Stimulated activated naive B cell treated with anti-CD40 and anti-IgM and Interleukin-4, amounts not matched to agents 10 μg/mL and 1 μg/mL and 100 μg/mL, for 72 hours (primary cell): ENCODE results near the gene KEAP1.

Experiments
- ATAC-seq, 2 donors: fragments of 150-1000 bp; cut with Tn5 transposase; replicated peaks; 2 replicates each; pipeline ENCODE4 v1.10.0; 2021; ENCODE audit warnings: moderate library complexity in 1 of 2
- DNase-seq: peaks from one replicate; pipeline ENCODE4 v3.0.0; 2021
- H3K27ac Mint-ChIP-seq: one replicate; pipeline ENCODE4 v1.8.0; 2022; ENCODE audit warnings: mild to moderate bottlenecking, mixed read lengths
- H3K27me3 Mint-ChIP-seq, 2 donors: one replicate each; pipeline ENCODE4 v1.8.0; 2022; ENCODE audit warnings: mixed read lengths in 2 of 2
- H3K36me3 Mint-ChIP-seq, 2 donors: one replicate each; pipeline ENCODE4 v1.8.0; 2022; ENCODE audit warnings: mixed read lengths in 2 of 2, mild to moderate bottlenecking in 1 of 2
- H3K4me1 Mint-ChIP-seq, 2 donors: one replicate each; pipeline ENCODE4 v1.8.0; 2022; ENCODE audit warnings: mixed read lengths in 2 of 2, mild to moderate bottlenecking in 1 of 2
- H3K4me3 Mint-ChIP-seq, 2 donors: one replicate each; pipeline ENCODE4 v1.8.0; 2022; ENCODE audit warnings: mild to moderate bottlenecking in 2 of 2, mixed read lengths in 2 of 2, moderate library complexity in 1 of 2
- H3K9me3 Mint-ChIP-seq, 2 donors: one replicate each; pipeline ENCODE4 v1.8.0; 2022; ENCODE audit warnings: mixed read lengths in 2 of 2, mild to moderate bottlenecking in 1 of 2

Gene KEAP1

DNA sequence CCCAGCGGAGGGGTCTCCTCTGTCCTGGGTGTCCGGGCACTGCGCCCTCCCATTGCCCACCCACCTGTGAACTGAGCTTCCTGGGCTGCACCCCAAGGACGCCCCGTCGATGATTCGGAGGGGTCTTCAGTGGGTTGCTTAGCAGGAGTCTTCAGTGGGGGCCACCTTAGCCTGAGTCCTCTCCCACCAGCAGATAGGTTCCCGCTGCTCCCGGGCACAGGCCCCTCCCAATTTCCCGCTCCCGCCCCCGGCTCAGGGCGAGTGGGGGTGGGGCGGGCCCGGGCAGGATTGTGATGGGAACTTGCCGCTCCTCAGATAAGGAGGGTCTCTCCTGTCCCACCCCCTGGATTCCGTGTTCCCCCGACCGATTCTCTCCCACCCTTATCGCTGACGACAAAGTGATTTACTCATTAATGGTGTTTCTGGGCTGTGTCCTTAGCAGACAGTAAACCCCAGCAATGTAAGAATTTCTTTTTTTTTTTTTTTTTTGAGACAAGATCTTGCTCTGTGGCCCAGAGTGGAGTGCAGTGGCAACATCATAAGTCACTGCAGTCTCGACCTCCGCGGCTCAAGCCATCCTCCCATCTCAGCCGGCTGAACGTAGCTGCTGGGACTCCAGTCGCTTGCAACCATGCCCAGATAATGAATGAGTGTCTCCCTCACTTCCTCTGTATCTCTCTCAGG lies 14.7 kb upstream of the KEAP1 start:
- Mint-ChIP-seq H3K9me3 (no peaks in the 10 kb centered on the region), H3K27me3 (peaks cover 64 to 72% of the 10 kb centered on the region in 2 donors), H3K36me3 (no peaks in the 10 kb centered on the region), H3K4me1 (peaks cover 25 to 36% of the 10 kb centered on the region in 2 donors), H3K4me3 (peak overlapping the region; percentile 64 to 69), H3K27ac (peak overlapping the region; percentile 31)
- DNase-seq (no peak), ATAC-seq (peak; percentile 41 to 48)

DNA sequence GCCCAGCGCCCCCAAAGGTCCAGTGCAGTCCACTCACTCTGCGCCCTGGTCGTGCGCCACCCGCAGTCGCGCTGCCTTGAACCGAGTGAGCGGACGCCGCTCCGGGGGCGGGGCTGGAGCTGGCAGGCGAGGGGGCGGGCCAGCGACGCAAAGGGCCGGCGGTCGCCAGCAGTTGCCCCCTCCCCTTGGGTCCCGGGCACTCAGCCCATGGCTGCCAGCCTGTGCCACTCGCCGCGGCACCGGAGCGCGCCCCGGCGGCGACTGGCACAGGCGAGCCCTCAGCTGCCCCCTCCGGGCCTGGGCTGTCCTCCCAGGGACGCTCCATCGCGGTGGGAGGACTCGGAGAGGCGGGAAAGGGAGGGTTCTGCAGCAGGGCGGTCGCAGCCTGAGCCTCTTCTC lies 14.2 kb upstream of the KEAP1 start, which contains the start of gene S1PR5:
Gene S1PR5 (minus strand): TSS at position 87 of the 399 bp plus-strand sequence. CDS start 2,436 bp downstream, outside the sequence.
- peaks cover 25 to 36% of the 10 kb centered on the region in 2 donors for H3K4me1 Mint-ChIP-seq
- peak within 1 kb of the TSS; percentile 68 to 69 for H3K4me3 Mint-ChIP-seq
- DNase-seq, result no peak
- ATAC-seq, result peak in 1 of 2 donors; percentile 8
- H3K27ac Mint-ChIP-seq, result peak within 1 kb of the TSS; percentile 72
- H3K36me3 Mint-ChIP-seq, result no peaks in the 10 kb centered on the region
- H3K9me3 Mint-ChIP-seq, result no peaks in the 10 kb centered on the region
- H3K27me3 Mint-ChIP-seq, result peaks cover 66 to 75% of the 10 kb centered on the region in 2 donors

DNA sequence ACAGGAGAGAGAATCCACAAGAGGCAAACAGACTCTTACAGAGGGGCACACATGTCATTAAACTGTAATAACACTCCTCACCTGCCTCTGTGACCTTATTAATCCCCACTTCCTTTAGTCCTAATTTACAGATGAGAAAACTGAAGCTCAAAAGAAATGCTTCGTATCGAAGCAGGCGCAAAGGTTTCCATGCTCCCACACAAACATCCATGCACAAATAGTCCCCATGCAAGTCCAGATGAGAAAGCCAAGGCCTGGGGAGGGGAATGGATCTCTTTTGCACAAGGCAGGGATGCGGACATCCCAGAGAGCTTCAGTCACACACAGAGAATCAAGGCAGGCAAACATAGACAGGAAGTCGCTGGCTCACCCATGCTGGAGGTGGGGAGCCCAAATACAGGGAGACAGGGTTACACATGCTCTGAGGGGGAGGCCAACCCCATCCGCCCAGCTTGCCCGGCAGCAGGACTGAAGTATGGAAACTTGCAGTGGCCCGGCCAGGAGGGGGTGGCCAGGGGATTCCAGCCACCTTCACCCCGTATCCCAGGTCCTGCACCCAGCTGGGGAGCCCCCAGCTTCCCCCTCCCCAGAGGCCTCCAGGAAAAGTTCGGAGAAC lies 13.6 kb upstream of the KEAP1 start:
- no peaks in the 10 kb centered on the region for H3K9me3 Mint-ChIP-seq
- ATAC-seq, result no peak

DNA sequence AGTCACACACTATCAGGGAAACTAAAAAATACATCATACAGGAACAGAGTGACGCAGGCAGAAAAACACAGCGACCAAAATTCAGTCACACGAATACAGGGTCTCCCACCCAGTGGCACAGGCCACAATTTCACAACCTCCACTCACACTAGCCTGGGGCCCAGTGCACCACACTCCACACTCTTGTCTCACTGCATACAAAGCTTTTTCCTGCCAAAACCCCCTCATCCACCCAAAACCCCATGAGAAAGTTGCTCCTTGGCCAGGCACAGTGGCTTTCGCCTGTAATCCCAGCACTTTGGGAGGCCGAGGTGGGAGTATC lies 12.9 kb upstream of the KEAP1 start:
- ATAC-seq (no peak), DNase-seq (no peak)
- Mint-ChIP-seq H3K36me3 (no peaks in the 10 kb centered on the region), H3K9me3 (no peaks in the 10 kb centered on the region), H3K4me3 (no peak overlapping the region), H3K27me3 (peaks cover 65 to 71% of the 10 kb centered on the region in 2 donors), H3K27ac (no peak overlapping the region), H3K4me1 (peaks cover 25 to 36% of the 10 kb centered on the region in 2 donors)

More for the DNA sequence above, 13.6 kb upstream of the KEAP1 start:
- Mint-ChIP-seq H3K27me3 (peaks cover 66 to 71% of the 10 kb centered on the region in 2 donors), H3K27ac (peak overlapping the region; percentile 72), H3K4me1 (peaks cover 25 to 36% of the 10 kb centered on the region in 2 donors), H3K36me3 (no peaks in the 10 kb centered on the region), H3K4me3 (peak overlapping the region; percentile 23 to 68)
- no peak for DNase-seq

DNA sequence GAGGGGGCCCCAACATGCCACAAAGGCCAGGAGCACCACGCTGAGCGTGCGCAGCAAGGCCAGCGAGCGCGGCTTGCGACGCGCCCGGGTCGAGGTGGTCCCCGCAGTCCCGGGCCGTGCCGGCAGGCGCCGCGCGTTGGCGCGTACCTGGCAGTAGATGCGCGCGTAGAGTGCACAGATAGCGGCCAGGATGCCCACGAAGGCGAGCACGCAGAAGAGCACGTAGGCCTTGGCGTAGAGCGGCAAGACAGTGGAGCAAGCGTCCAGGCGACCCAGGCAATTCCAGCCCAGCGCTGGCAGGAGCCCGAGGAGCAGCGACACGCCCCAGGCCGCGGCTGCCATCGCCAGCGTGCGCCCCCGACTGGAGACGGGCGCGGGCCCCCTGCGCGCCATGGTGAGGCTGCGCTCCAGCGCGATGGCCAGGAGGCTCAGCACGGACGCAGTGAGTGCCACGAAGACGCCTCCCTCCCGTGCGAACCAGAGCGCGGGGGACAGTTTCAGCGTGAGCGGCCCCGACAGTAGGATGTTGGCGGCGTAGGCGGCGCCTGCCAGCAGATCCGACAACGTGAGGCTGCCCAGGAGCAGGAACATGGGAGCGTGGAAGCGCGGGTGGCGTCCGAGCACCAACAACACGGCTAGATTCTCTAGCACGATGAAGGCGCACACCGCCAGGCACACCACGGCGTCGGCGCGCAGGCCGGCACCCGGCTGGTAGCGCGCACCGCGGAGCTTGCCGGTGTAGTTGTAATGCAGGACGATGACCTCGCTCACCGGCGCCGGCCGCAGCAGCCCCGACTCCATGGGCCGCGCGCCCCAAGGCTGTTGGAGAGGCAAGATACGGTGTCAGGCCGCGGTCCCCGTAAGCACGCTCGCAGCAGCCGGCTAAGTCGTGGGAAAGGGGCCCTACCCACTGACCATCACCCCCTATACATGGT lies 11.3 kb upstream of the KEAP1 start:
- no peak for DNase-seq
- H3K27ac Mint-ChIP-seq, result no peak overlapping the region
- peaks cover 55 to 63% of the 10 kb centered on the region in 2 donors for H3K27me3 Mint-ChIP-seq
- H3K4me1 Mint-ChIP-seq, result peaks cover 24 to 41% of the 10 kb centered on the region in 2 donors
- no peaks in the 10 kb centered on the region for H3K36me3 Mint-ChIP-seq
- peak overlapping the region in 1 of 2 donors; percentile 2 for H3K4me3 Mint-ChIP-seq
- H3K9me3 Mint-ChIP-seq, result no peaks in the 10 kb centered on the region
- peak in 1 of 2 donors; percentile 29 for ATAC-seq

DNA sequence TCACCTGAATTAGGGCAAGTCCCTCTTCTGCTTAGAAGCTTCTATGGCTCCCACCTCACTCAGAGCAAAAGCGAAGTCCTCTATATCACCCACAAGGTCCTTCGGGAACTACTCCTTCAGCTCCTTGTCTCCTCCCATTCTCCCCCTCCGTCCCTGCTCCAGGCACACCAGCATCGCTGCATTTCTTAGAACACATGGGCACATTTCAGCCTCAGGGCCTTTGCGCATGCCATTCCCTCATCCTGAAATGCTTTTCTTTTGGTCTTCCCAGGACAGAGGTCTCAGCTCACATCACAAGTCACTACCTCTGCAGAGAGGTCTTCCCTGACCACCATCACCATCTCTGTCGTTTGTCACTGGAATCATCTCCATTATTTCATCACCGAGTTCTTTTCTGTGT lies 10.1 kb upstream of the KEAP1 start:
- no peak for ATAC-seq
- H3K4me1 Mint-ChIP-seq, result peaks cover 14 to 28% of the 10 kb centered on the region in 2 donors
- peaks cover 43 to 51% of the 10 kb centered on the region in 2 donors for H3K27me3 Mint-ChIP-seq
- H3K9me3 Mint-ChIP-seq, result no peaks in the 10 kb centered on the region
- H3K27ac Mint-ChIP-seq, result no peak overlapping the region
- H3K4me3 Mint-ChIP-seq, result no peak overlapping the region
- DNase-seq, result no peak
- no peaks in the 10 kb centered on the region for H3K36me3 Mint-ChIP-seq

DNA sequence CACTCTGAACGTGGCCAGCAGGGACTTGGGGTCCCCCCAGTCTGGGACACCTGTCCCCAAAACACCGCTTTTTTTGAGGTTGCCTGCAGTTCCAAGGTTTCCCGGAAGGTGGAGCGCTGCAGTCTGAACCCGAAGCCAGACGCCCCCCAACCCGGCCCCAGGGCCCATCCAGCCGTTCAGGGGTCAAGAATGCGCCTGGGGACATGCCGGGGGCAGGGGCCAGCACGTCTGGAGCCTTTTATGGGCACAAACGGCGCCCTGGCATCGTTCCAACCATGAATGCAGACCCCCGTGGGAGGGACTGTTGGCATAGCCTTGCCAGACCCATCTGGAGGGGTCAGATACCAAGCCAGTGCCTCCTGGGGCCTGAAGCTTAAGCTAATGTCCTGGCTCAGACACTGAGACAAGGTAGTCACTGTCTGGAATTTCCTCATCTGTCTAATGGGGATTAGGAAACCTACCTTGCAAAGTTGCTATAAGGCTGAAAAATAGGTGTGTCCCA lies 7.2 kb upstream of the KEAP1 start:
- no peaks in the 10 kb centered on the region for H3K36me3 Mint-ChIP-seq
- H3K4me3 Mint-ChIP-seq, result no peak overlapping the region
- DNase-seq, result peak; percentile 36
- peaks cover 24 to 29% of the 10 kb centered on the region in 2 donors for H3K27me3 Mint-ChIP-seq
- peaks cover 7 to 22% of the 10 kb centered on the region in 2 donors for H3K4me1 Mint-ChIP-seq
- H3K27ac Mint-ChIP-seq, result no peak overlapping the region
- no peak for ATAC-seq
- no peaks in the 10 kb centered on the region for H3K9me3 Mint-ChIP-seq

DNA sequence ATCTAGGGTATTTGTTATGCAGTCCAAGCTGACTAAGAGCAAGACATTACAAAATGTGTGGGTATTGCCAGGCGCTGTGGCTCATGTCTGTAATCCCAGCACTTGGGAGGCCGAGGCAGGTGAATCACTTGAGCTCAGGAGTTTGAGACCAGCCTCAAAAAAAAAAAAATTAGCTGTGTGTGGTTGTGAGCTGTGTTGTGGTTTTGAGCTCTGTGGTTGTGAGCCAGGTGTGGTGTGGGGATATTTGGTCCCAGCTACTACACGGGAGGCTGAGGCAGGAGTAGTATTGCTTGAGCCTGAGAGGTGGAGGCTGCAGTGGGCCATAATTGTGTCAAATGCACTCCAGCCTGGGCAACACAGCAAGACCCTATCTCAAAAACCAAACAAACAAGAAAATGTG lies 5.6 kb upstream of the KEAP1 start:
- H3K4me1 Mint-ChIP-seq, result peaks cover 4 to 18% of the 10 kb centered on the region in 2 donors
- no peaks in the 10 kb centered on the region for H3K9me3 Mint-ChIP-seq
- no peaks in the 10 kb centered on the region for H3K36me3 Mint-ChIP-seq
- no peak overlapping the region for H3K4me3 Mint-ChIP-seq
- peaks cover 10 to 14% of the 10 kb centered on the region in 2 donors for H3K27me3 Mint-ChIP-seq
- DNase-seq, result no peak
- no peak for ATAC-seq
- no peak overlapping the region for H3K27ac Mint-ChIP-seq

DNA sequence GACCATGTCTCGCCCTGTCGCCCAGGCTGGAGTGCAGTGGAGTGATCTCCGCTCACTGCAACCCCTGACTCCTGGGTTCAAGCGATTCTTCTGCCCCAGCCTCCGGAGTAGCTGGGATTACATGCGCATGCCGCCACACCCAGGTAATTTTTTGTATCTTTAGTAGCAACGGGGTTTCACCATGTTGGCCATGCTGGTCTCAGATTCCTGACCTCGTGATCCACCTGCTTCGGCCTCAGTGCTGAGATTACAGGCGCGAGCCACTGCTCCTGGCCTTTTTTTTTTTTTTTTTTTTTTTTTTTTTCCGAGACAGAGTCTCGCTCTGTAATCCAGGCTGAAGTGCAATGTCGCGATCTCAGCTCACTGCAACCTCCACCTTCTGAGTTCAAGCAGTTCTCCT lies 4.9 kb upstream of the KEAP1 start:
- DNase-seq, result no peak
- Mint-ChIP-seq H3K4me1 (peaks cover 1 to 17% of the 10 kb centered on the region in 2 donors), H3K9me3 (no peaks in the 10 kb centered on the region), H3K27me3 (peaks cover 3 to 7% of the 10 kb centered on the region in 2 donors), H3K27ac (no peak overlapping the region), H3K4me3 (no peak overlapping the region), H3K36me3 (no peaks in the 10 kb centered on the region)
- ATAC-seq, result no peak

DNA sequence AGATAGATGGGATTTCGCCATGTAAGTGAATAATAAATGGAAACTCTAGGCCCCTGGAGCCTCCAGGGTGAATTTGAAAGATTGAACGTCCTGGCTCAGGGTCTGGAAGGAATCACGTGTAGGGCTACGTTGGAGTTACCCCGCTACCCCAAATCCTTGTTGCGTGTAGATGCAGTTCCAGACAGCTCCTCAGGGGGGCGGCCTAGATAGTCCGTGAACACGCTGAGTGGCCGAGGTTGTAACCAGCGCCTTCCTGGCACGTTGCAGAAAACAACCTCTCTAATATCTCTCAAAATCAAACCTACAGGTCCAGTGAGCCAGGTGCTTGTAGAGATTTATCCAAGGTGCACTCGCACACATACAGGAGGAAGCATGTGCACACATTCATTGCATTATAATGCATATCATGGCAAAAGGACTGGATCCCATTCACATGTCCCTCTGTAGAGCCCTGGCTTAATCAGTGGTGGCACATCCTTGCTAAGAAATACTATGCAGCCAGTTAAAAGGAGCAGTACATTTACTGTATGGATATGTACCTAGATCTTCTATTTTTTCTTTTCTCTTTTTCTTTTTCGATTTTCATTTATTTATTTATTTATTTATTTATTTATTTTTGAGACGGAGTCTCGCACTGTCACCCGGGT lies 2.5 kb upstream of the KEAP1 start:
- Mint-ChIP-seq H3K9me3 (no peaks in the 10 kb centered on the region), H3K27ac (peak overlapping the region; percentile 14), H3K4me1 (peaks cover 7 to 29% of the 10 kb centered on the region in 2 donors), H3K36me3 (peaks cover 4 to 8% of the 10 kb centered on the region in 2 donors), H3K4me3 (no peak overlapping the region), H3K27me3 (no peaks in the 10 kb centered on the region)
- DNase-seq (peak; percentile 42), ATAC-seq (no peak)

DNA sequence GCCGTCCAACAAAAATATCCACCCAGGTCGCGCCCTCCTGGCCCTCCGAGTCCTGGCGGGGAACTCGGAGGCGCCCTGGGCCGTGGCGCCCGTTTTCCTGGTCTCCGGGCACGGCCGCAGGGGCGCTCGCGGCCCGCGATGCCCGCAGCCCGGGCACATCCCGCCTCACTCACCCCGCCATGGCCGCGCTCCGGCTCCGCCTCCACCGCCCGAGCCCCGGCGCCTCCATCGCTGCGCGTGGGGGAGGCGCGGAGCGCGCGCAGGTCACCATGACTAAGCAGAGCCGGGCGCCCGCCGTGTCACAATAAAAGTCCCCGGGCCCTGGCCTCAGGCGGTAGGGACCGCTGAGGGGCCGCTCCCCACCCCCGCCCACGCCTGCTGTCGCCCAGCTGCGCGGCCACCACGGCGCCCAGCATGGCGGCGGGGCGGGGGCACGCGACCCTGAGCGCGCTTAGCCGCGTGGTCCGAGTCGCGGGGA lies 593 bp downstream of the KEAP1 start:
- Mint-ChIP-seq H3K9me3 (no peaks in the 10 kb centered on the region), H3K4me1 (peaks cover 17 to 42% of the 10 kb centered on the region in 2 donors)
- ATAC-seq, result peak; percentile 92 to 94

DNA sequence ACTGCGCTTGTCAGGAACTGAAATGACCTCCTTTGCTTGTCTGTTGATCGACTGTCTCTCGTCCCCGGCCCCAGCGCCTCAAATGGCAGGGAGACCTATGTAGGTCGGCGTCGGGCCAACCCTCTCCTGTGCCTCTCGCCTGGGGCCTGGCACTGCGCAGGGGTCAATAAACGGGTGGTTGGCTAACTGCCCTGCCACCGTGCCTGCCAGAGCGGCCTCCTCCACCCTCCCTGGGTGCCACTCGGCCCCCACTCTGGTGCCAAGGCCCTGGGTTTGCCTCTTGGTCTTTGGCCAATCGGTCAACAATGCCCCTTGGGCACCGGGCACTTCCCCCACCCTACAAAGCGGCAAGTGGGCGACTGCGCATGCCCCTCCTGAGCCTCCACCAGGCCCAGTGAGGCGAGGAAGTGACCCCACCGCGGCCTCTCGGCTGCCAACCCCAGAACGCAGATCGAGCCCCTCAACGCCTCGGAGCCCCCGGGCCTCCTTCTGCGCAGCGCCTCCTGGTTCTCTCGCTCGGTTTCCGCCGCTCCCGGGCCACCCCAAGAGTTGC lies 1.1 kb downstream of the KEAP1 start:
- DNase-seq, result peak; percentile 55
- peak; percentile 59 to 64 for ATAC-seq
- Mint-ChIP-seq H3K4me3 (peak overlapping the region; percentile 86 to 89), H3K27ac (peak overlapping the region; percentile 97), H3K36me3 (peaks cover 23 to 28% of the 10 kb centered on the region in 2 donors), H3K27me3 (no peaks in the 10 kb centered on the region), H3K4me1 (peaks cover 20 to 45% of the 10 kb centered on the region in 2 donors), H3K9me3 (no peaks in the 10 kb centered on the region)

More for the DNA sequence above, 593 bp downstream of the KEAP1 start:
- DNase-seq, result peak; percentile 94
- H3K27me3 Mint-ChIP-seq, result no peaks in the 10 kb centered on the region
- peak overlapping the region; percentile 97 for H3K27ac Mint-ChIP-seq
- H3K36me3 Mint-ChIP-seq, result peaks cover 21 to 26% of the 10 kb centered on the region in 2 donors
- peak overlapping the region; percentile 86 to 89 for H3K4me3 Mint-ChIP-seq

DNA sequence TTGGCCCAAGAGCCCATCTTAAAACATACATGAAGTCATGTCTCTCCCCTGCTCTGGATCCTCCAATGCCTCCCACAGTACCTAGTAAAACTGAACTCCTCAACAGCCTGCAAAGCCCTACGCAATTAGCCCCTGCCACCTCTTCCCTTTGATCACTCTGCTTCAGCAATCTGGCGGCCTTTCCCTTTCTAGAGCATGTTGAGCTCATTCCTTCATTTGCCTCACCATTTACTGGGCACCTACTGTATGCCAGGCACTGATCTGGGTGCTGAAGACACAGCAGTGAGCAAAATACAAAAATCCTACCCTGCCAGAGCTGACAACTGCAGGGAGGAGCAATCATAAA lies 2.9 kb downstream of the KEAP1 start:
- Mint-ChIP-seq H3K4me1 (peaks cover 20 to 41% of the 10 kb centered on the region in 2 donors), H3K36me3 (peaks cover 27 to 33% of the 10 kb centered on the region in 2 donors), H3K27me3 (no peaks in the 10 kb centered on the region), H3K9me3 (no peaks in the 10 kb centered on the region), H3K27ac (peak overlapping the region; percentile 77), H3K4me3 (peak overlapping the region in 1 of 2 donors; percentile 63)
- ATAC-seq, result no peak
- no peak for DNase-seq
